SK-N-SH treated with all-trans-retinoic acid at 6 μM for 48 hours (cell line): ENCODE results near the gene FGF5.

Experiments
- ATAC-seq: fragments of 200-7000 bp; cut with Tn5 transposase; 3 replicates; pipeline ENCODE4 v1.9.1; 2020; ENCODE audit warnings: mild to moderate bottlenecking, moderate library complexity
- ARNTL ChIP-seq: fragments of 450-650 bp; formaldehyde crosslinking; IDR thresholded peaks from 2 replicates; pipeline ENCODE4 v1.5.0; 2020; ENCODE audit warnings: low read depth, mild to moderate bottlenecking, moderate library complexity, borderline replicate concordance
- BACH2 ChIP-seq: fragments of 250-450 bp; sonication (Bioruptor Pico); IDR thresholded peaks from 2 replicates; pipeline ENCODE4 v1.9.0; 2021; ENCODE audit warnings: mild to moderate bottlenecking, borderline replicate concordance
- CSDC2 ChIP-seq: fragments of 250-450 bp; sonication (Bioruptor Pico); IDR thresholded peaks from 2 replicates; pipeline ENCODE4 v1.5.0; 2020; ENCODE audit warnings: mild to moderate bottlenecking, moderate library complexity
- CSRNP3 ChIP-seq: fragments of 250-450 bp; sonication (Bioruptor Pico); IDR thresholded peaks from 2 replicates; pipeline ENCODE4 v1.5.1; 2021; ENCODE audit warnings: mild to moderate bottlenecking, moderate library complexity
- ESRRG ChIP-seq: fragments of 250-450 bp; sonication (Bioruptor Pico); IDR thresholded peaks from 2 replicates; pipeline ENCODE4 v1.6.1; 2021; ENCODE audit warnings: mild to moderate bottlenecking
- GLIS3 ChIP-seq: fragments of 250-450 bp; sonication (Bioruptor Pico); IDR thresholded peaks from 2 replicates; pipeline ENCODE4 v1.5.0; 2020; ENCODE audit warnings: mild to moderate bottlenecking, moderate library complexity
- ISL1 ChIP-seq: fragments of 250-450 bp; sonication (Bioruptor Pico); IDR thresholded peaks from 2 replicates; pipeline ENCODE4 v2.1.2; 2022; ENCODE audit warnings: mild to moderate bottlenecking, moderate library complexity
- OSR1 ChIP-seq: fragments of 250-450 bp; sonication (Bioruptor Pico); IDR thresholded peaks from 2 replicates; pipeline ENCODE4 v1.8.0; 2022; ENCODE audit warnings: moderate library complexity, mild to moderate bottlenecking, inconsistent platforms
- POU6F1 ChIP-seq: fragments of 250-450 bp; sonication (Bioruptor Pico); IDR thresholded peaks from 2 replicates; pipeline ENCODE4 v1.8.0; 2021; ENCODE audit warnings: low read depth, mild to moderate bottlenecking, moderate library complexity, borderline replicate concordance
- PPARA ChIP-seq: fragments of 250-450 bp; sonication (Bioruptor Pico); IDR thresholded peaks from 2 replicates; pipeline ENCODE4 v1.5.0; 2020; ENCODE audit warnings: mild to moderate bottlenecking, borderline replicate concordance
- RARB ChIP-seq: fragments of 250-450 bp; sonication (Bioruptor Pico); IDR thresholded peaks from 2 replicates; pipeline ENCODE4 v1.8.0; 2021; ENCODE audit warnings: mild to moderate bottlenecking, moderate library complexity
- TCF4 ChIP-seq: fragments of 250-450 bp; sonication (Bioruptor Pico); IDR thresholded peaks from 2 replicates; pipeline ENCODE4 v1.8.0; 2021; ENCODE audit warnings: mild to moderate bottlenecking, moderate library complexity, borderline replicate concordance
- TOX ChIP-seq: fragments of 250-450 bp; sonication (Bioruptor Pico); IDR thresholded peaks from 2 replicates; pipeline ENCODE4 v1.8.0; 2021; ENCODE audit warnings: mild to moderate bottlenecking, moderate library complexity, borderline replicate concordance
- ZC3H10 ChIP-seq: fragments of 250-450 bp; sonication (Bioruptor Pico); IDR thresholded peaks from 2 replicates; pipeline ENCODE4 v1.5.1; 2021; ENCODE audit warnings: mild to moderate bottlenecking, moderate library complexity
- ZFP3 ChIP-seq: fragments of 250-450 bp; sonication (Bioruptor Pico); IDR thresholded peaks from 2 replicates; pipeline ENCODE4 v1.5.0; 2020; ENCODE audit warnings: mild to moderate bottlenecking, moderate library complexity
- ZFP30 ChIP-seq: fragments of 450-650 bp; formaldehyde crosslinking; IDR thresholded peaks from 2 replicates; pipeline ENCODE4 v1.5.0; 2022; ENCODE audit warnings: mild to moderate bottlenecking, moderate library complexity
- ZNF565 ChIP-seq: fragments of 450-650 bp; formaldehyde crosslinking; conservative IDR thresholded peaks from 2 replicates; pipeline ENCODE4 v1.5.0; 2020; ENCODE audit warnings: low read depth, mild to moderate bottlenecking, moderate library complexity
- ZNF8 ChIP-seq: fragments of 450-650 bp; formaldehyde crosslinking; IDR thresholded peaks from 2 replicates; pipeline ENCODE4 v1.5.0; 2020; ENCODE audit warnings: mild to moderate bottlenecking, moderate library complexity
- TF ChIP-seq, protein P1 (sequence below): fragments of 250-450 bp; sonication (Bioruptor Pico); IDR thresholded peaks from 2 replicates; pipeline ENCODE4 v1.5.1; 2020; ENCODE audit warnings: low read depth, mild to moderate bottlenecking, moderate library complexity
- TF ChIP-seq, protein P2 (sequence below): fragments of 250-450 bp; sonication (Bioruptor Pico); IDR thresholded peaks from 2 replicates; pipeline ENCODE4 v1.8.0; 2020; ENCODE audit warnings: mild to moderate bottlenecking, moderate library complexity, borderline replicate concordance

FGF5 gene

DNA sequence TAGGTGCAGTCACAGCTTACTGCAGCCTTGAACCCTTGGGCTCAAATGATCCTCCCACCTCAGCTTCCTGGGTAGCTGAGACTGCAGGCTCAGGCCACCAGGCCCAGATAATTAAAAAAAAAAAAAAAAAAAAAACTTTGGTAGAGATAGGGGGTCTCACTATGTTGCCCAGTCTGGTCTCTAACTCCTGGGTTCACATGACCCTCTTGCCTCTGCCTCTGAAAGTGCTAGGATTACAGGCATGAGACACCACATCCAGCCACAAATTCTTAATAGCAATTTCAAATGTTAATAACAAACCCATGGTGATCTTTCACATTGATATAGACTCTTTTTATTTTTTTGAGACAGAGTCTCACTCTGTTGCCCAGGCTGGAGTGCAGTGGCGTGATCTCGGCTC, 12.3 kb upstream of the FGF5 start:
- no peak for ATAC-seq
- no peak for TF ChIP-seq PPARA (CRISPR knock-in tag)
- TF ChIP-seq GLIS3 (CRISPR knock-in tag) = no peak
- TF ChIP-seq RARB = no peak
- no peak for TF ChIP-seq TOX (CRISPR knock-in tag)
- TF ChIP-seq CSRNP3 (CRISPR knock-in tag) = no peak
- TF ChIP-seq TCF4 (CRISPR knock-in tag) = no peak
- no peak for TF ChIP-seq ZNF8 (CRISPR knock-in tag)
- no peak for TF ChIP-seq ZNF565
- TF ChIP-seq ISL1 = no peak
- TF ChIP-seq OSR1 (CRISPR knock-in tag) = no peak
- TF ChIP-seq, protein P1, sequence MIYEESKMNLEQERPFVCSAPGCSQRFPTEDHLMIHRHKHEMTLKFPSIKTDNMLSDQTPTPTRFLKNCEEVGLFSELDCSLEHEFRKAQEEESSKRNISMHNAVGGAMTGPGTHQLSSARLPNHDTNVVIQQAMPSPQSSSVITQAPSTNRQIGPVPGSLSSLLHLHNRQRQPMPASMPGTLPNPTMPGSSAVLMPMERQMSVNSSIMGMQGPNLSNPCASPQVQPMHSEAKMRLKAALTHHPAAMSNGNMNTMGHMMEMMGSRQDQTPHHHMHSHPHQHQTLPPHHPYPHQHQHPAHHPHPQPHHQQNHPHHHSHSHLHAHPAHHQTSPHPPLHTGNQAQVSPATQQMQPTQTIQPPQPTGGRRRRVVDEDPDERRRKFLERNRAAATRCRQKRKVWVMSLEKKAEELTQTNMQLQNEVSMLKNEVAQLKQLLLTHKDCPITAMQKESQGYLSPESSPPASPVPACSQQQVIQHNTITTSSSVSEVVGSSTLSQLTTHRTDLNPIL (CRISPR knock-in tag) = no peak
- no peak for TF ChIP-seq ZFP3 (CRISPR knock-in tag)
- TF ChIP-seq ZC3H10 (CRISPR knock-in tag) = no peak

GRCh38 chr4:80255329-80256095, 11.0 kb upstream of the FGF5 start:
- peak; percentile 62 for ATAC-seq
- TF ChIP-seq ISL1 = peak; percentile 75
- TF ChIP-seq, protein P1 (CRISPR knock-in tag) = 0 out of 2 replicates have a peak, but pooled peaks have one; percentile 44
- TF ChIP-seq GLIS3 (CRISPR knock-in tag) = no peak
- no peak for TF ChIP-seq CSRNP3 (CRISPR knock-in tag)
- no peak for TF ChIP-seq PPARA (CRISPR knock-in tag)
- TF ChIP-seq ESRRG (CRISPR knock-in tag) = no peak

DNA sequence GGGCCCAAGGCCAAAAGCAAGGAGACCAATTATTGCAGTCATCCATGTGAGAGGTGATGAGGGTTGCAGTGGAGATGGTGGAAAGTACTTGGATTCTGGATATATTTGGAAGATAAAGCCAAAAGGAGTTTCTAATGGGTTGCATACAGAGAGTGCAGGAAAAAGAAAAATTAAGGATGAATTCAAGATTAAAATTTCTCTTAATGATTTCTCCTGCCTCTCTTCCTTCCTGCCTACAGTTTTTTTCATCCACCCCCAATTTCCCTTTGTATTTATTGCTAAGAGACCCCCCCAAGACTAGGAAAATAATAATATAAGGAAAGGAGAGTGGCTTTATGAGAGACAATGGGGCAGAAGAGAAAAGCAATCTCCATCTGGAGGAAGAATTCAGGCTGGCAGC, 8.6 kb upstream of the FGF5 start:
- TF ChIP-seq BACH2 (CRISPR knock-in tag) = no peak
- TF ChIP-seq, protein P2, sequence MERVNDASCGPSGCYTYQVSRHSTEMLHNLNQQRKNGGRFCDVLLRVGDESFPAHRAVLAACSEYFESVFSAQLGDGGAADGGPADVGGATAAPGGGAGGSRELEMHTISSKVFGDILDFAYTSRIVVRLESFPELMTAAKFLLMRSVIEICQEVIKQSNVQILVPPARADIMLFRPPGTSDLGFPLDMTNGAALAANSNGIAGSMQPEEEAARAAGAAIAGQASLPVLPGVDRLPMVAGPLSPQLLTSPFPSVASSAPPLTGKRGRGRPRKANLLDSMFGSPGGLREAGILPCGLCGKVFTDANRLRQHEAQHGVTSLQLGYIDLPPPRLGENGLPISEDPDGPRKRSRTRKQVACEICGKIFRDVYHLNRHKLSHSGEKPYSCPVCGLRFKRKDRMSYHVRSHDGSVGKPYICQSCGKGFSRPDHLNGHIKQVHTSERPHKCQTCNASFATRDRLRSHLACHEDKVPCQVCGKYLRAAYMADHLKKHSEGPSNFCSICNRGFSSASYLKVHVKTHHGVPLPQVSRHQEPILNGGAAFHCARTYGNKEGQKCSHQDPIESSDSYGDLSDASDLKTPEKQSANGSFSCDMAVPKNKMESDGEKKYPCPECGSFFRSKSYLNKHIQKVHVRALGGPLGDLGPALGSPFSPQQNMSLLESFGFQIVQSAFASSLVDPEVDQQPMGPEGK (CRISPR knock-in tag) = no peak
- TF ChIP-seq ZFP30 (CRISPR knock-in tag) = no peak
- no peak for TF ChIP-seq GLIS3 (CRISPR knock-in tag)
- no peak for TF ChIP-seq POU6F1 (CRISPR knock-in tag)
- TF ChIP-seq ZNF8 (CRISPR knock-in tag) = no peak
- TF ChIP-seq ZFP3 (CRISPR knock-in tag) = no peak
- TF ChIP-seq ESRRG (CRISPR knock-in tag) = no peak
- no peak for TF ChIP-seq ZC3H10 (CRISPR knock-in tag)
- no peak for TF ChIP-seq ISL1
- no peak for TF ChIP-seq RARB
- TF ChIP-seq TCF4 (CRISPR knock-in tag) = no peak
- no peak for TF ChIP-seq CSDC2 (CRISPR knock-in tag)
- TF ChIP-seq ARNTL = no peak
- ATAC-seq = no peak; the same call in 1 of the 3 replicates
